HFF-Myc (cell line): ENCODE measurements around the gene NOP9.

Source experiments
- DNase-seq: peaks from one replicate; pipeline ENCODE4 v3.0.0-alpha.2; 2011; ENCODE audit warnings: low read depth; ENCODE audit errors: extremely low read depth
- H3K4me3 ChIP-seq: replicated peaks from 2 replicates; pipeline ENCODE4 v1.5.1; 2011; ENCODE audit warnings: low read depth, mild to moderate bottlenecking, control low read depth, low read length
- TF ChIP-seq, protein P1 (sequence below): IDR thresholded peaks from 2 replicates; pipeline ENCODE4 v1.5.1; 2012; ENCODE audit warnings: mild to moderate bottlenecking, low read depth, low read length, control low read depth; ENCODE audit errors: missing control alignments

The NOP9 gene

DNA sequence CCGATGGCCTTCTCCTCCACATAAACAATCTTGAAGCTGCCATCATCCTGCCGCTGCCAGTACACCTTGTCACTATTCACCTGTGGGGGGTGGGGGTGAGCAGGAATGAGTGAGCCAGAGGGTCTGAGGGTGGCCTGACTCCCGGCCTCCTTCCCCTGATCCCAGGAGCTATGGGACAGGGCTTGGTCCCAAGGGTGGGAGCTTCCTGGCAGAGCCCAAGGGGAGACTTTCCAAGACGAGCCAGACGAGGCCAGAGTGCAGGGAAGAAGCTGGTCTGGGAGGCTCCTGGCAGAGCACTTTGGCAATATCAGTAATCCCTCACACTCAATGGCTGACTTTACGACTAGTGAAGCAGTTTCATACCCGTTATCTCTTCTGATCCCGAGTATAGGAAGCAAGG is 44.2 kb upstream of the NOP9 start:
- TF ChIP-seq, protein P1, sequence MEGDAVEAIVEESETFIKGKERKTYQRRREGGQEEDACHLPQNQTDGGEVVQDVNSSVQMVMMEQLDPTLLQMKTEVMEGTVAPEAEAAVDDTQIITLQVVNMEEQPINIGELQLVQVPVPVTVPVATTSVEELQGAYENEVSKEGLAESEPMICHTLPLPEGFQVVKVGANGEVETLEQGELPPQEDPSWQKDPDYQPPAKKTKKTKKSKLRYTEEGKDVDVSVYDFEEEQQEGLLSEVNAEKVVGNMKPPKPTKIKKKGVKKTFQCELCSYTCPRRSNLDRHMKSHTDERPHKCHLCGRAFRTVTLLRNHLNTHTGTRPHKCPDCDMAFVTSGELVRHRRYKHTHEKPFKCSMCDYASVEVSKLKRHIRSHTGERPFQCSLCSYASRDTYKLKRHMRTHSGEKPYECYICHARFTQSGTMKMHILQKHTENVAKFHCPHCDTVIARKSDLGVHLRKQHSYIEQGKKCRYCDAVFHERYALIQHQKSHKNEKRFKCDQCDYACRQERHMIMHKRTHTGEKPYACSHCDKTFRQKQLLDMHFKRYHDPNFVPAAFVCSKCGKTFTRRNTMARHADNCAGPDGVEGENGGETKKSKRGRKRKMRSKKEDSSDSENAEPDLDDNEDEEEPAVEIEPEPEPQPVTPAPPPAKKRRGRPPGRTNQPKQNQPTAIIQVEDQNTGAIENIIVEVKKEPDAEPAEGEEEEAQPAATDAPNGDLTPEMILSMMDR = no peak
- no peak overlapping the region for H3K4me3 ChIP-seq
- no peak for DNase-seq

DNA sequence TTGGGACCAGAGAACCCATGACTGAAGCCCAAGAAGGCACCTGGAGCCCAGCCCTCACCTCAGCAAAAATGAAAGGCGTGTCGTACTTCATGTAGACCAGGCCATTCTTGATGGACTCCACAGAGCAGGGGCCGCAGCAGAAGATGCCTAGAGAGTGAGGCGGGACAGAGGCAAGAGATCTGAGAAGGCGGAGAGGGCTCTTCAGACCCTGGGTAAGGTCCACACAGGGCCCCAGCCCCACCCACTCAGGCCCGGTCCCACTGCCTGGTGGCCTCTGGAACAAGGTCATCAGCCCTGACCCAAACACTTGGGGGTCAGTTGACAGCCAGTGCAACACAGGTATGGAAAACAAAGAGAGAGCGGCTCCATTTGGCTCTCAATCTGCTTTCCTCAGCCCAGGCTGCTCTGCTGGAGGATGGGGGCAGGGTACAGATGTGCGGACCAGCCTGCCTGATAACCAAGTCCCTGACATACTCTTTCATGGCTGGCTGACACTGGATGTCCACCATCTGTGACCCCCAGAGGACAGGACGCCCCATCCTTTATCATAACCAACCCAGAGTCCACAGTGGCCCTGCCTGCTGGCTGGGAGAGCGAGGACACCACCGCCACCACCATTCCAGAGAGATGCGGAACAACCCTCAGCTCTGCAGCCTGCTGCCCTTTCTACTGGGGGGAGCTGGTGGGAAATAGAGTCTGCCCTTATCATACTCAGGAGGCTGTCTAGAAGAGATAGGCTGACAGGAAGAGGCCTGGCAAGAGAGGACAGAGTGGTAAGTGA is 43.5 kb upstream of the NOP9 start:
- no peak overlapping the region for H3K4me3 ChIP-seq
- TF ChIP-seq, protein P1 = no peak
- DNase-seq = no peak

DNA sequence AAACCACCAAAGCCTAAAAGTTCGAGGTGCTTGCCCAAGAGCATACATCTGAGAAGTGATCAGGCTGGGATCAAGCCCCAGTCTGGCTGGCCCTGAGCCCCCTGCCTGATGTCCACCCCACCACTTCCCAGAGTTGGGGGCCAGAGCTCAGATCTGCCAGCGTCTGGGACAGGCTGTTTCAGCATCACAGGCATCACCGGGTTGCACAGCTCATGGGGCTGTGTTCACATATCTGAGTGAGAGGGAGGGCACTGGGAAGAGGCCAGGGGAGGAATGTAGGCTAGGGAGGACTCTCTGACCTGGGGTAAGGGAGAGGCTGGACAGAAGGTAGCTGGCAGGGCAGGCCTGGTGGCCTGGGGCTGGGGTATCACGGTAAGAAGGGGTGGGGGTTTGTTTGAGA is 42.7 kb upstream of the NOP9 start:
- no peak for DNase-seq
- TF ChIP-seq, protein P1 = no peak
- no peak overlapping the region for H3K4me3 ChIP-seq

DNA sequence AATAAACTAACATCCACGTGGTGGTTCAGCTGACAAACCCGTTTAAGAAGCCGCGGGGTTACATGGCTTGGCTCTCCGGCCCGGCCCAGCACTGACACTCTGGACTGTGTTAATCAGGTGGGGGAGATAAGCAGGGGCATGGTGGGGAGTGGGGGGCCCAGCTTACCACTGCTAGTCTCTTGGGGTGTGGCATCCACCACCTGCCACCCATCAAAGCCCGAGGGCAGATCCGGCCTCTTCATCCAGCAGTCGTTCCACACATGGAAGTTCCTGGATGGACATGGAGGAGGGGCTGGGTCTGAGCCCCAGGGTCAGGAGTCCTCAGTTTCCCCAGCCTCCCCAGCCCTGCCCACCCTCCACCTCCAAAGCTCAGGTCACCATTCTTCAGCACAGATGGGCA is 41.5 kb upstream of the NOP9 start:
- DNase-seq = no peak

DNA sequence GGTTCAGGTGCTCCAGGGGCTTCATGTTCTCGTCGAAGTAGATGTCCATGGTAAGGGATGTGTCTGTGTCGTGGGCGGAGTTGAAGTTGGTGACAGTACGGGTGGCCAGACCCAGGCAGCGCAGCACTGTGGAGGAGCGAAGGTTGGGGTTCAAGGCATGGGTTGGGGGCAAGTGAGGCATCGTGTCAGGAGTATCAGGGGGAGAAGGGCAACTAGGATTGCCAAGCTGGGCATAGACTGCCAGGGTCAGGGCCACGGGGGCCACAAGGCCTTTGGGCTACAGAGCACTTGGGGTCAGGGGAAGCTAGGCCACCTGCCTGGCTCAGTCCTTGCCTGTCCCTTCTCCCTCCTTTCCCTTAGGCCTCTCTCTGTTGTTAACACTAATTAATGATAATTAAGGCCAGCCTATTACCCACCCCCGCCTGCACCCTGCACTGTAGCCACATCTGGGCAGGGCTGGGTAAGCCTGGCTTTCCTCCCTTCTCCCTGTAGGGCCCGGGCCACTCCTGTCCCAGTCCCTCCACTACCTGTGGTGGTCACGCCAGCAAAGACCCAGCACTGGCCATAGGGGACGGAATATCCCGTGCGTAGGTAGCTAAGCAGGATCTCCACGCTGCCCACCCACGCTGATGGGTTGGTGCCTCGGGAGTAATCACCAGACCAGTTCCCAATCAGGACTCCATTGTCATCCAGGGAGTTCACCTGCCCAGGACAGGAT is 40.9 kb upstream of the NOP9 start:
- DNase-seq = no peak
- H3K4me3 ChIP-seq = no peak overlapping the region
- TF ChIP-seq, protein P1 = no peak

More for the DNA sequence above, 41.5 kb upstream of the NOP9 start:
- TF ChIP-seq, protein P1 = no peak
- no peak overlapping the region for H3K4me3 ChIP-seq

DNA sequence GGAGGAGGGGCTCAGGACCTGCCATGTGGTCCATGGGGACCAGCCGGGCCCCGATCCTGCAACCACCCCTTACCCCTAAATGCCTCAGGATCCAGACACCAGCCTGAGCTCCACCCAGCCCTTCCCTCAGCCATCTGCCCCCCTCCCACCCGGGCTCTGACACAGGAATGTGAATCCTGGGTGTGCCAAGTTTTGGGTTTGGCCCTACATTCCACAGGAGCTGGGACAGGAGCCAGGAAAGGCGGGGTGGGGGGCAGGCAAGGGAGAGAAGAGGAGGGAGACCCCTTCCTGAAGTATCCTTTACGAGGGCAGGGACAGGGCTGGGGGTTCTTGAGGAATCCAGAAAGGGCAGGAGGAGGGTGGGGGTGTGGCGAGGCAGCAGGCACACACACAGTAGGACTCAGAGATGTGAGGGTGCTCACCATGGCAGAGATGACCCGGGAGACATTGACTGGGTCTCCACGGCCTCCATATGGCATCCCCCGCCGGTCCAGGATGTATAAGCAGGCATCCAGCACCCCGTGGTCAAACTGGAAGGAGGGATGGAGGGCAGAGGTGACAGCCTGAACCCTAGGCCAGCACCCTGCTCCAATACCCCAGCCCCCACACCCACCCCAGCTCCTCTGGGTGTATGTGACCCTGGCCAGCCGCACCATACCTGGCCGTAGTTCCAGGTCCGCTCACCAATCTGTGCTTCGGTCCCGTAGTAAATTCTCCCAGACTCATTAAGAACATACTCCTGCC is 40.2 kb upstream of the NOP9 start:
- no peak for DNase-seq
- TF ChIP-seq, protein P1 = no peak
- H3K4me3 ChIP-seq = no peak overlapping the region
